ENCODE results near the gene NCR3LG1.

The NCR3LG1 gene

DNA sequence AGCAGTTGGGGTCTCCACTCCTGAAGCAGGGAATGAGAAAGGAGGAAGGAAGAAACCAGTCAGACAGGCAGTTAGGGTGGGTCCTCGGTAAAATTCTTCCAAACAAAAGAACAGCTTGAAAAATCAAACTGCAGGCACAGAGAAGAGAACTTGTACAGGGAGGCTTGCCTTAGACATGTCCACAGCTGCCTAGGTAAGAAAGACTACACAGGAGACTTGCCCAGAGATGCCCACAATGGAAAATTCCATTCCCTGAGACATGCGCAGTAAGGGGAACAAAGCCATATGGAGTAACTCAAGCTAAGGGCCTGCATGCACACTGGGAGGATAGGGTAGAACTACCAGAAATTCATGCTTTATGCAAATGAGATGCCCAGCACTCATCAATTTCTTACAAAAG lies 27.1 kb downstream of the NCR3LG1 start:
- TF ChIP-seq, protein P1, sequence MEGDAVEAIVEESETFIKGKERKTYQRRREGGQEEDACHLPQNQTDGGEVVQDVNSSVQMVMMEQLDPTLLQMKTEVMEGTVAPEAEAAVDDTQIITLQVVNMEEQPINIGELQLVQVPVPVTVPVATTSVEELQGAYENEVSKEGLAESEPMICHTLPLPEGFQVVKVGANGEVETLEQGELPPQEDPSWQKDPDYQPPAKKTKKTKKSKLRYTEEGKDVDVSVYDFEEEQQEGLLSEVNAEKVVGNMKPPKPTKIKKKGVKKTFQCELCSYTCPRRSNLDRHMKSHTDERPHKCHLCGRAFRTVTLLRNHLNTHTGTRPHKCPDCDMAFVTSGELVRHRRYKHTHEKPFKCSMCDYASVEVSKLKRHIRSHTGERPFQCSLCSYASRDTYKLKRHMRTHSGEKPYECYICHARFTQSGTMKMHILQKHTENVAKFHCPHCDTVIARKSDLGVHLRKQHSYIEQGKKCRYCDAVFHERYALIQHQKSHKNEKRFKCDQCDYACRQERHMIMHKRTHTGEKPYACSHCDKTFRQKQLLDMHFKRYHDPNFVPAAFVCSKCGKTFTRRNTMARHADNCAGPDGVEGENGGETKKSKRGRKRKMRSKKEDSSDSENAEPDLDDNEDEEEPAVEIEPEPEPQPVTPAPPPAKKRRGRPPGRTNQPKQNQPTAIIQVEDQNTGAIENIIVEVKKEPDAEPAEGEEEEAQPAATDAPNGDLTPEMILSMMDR (IDR thresholded peaks at IDR 0.05; ENCODE audit: insufficient read depth, low read length, missing control alignments), result no peak
- H3K4me3 ChIP-seq (ENCODE audit: low read depth, low read length), result no peak overlapping the region
- DNase-seq (ENCODE audit: low read depth, low spot score), result no peak
- ChIA-PET CTCF (interaction anchor here (1.5 to 2.1 kb wide), 3 partner anchors 11 to 24 kb away, joined by 4 to 9 read pairs (median 8); partner anchors contain the start of gene KCNJ11), POLR2A (no interaction called here)

DNA sequence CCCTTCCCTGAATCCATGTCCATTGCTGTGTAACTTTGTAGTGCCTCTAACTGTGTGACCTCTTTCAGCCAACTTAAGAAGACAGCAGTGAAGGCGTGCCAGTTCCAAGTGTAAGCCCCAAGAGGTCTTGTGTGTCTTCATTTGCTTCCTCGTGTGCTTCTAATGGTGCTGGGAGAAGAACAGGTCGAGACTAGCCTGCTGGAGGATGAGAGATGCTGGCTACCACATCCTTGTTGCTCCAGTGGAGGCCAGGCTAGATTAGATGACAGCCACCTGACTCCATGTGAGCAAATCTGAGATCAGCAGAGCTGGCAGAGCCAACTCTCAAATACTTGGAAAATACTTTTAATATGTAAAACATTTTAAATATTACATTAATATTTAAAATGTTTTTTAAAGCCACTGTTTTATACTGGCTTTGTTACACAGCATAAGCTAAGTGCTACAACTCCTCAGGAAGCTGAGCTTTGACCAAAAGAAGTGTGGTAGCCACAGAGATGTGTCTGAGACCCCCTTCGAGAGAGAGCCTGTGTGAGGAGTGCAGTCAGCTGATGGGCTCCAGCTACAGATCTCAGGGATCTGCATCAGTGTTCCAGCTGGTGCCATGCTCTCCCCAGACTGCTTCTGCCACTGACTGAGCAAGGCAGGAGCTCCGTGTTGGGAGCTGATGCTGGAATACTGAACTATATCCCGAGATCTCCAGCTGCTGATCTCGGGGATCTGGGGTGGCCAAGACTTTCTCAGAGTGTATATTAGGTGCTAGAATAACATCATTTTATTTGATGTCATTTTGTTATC lies 28.0 kb downstream of the NCR3LG1 start:
- ChIA-PET CTCF (interaction anchor here (0.8 to 6.2 kb wide), 4 partner anchors 13 to 126 kb away, joined by 3 to 116 read pairs (median 26); no protein-coding TSS in a partner anchor), POLR2A (no interaction called here)
- TF ChIP-seq, protein P1 (IDR thresholded peaks at IDR 0.05; ENCODE audit: insufficient read depth, low read length, missing control alignments), result no peak
- H3K4me3 ChIP-seq (ENCODE audit: low read depth, low read length), result no peak overlapping the region
- DNase-seq (ENCODE audit: low read depth, low spot score), result no peak

DNA sequence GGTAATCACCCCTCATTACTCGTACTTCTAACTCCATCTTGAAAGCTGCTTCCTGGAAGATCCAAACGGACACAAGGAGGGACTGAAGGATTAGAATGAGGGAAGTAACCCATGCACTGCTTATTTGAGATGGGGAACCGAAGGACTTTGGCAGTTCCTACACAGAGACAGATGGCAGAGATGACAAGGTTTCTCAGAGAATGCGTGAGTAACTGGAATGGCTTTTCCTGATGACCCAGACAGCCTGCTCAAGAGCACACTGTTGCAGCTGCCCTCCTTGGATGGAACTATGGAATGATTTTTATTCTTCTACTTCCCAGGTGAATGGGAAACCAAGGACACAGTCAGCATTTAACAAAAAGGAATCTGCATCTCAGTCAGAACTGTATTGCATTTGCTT lies 29.6 kb downstream of the NCR3LG1 start:
- TF ChIP-seq, protein P1 (IDR thresholded peaks at IDR 0.05; ENCODE audit: insufficient read depth, low read length, missing control alignments), result no peak
- ChIA-PET CTCF (interaction anchor here (1.0 to 7.3 kb wide), 4 partner anchors 27 to 151 kb away, joined by 4 to 116 read pairs (median 56); no protein-coding TSS in a partner anchor), POLR2A (no interaction called here)
- no peak overlapping the region for H3K4me3 ChIP-seq (ENCODE audit: low read depth, low read length)
- no peak for DNase-seq (ENCODE audit: low read depth, low spot score)

DNA sequence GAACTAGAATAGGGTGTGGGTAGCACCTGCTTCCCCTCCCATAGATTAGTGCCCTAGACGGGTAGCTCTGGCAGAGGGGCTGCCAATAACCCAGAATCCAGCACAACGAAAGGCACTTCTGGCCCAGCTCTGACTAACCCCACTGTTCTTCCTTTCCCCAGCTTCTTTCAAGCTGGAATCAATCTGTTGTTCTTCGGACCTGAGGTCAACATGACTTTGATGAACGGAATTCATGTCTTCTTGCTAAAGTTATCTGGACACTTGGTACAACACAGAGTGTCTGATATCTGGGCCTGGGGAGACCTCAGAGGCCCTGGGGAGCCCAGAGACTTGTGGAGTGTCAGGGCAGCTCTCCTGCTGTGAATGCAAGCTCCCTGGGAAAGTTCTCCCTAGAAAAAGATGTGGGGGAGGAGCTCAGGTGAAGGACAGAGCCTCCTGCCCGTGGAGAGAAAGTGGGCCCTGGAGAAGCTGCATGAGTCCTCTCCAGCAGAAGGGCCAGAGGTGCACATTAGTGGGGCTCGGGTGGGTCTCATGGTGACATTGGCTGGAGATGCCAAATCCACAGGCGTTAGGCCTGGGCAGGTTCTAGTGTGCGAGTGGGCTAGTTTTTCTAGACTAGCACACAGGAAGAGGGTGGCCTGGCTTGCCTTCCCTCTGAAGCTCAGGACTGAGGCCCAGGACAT lies 30.6 kb downstream of the NCR3LG1 start:
- POLR2A ChIA-PET, result no interaction called here
- CTCF ChIA-PET, result interaction anchor here (0.8 to 7.3 kb wide), 13 partner anchors 11 to 591 kb away, joined by 3 to 116 read pairs (median 9); no protein-coding TSS in a partner anchor
- no peak overlapping the region for H3K4me3 ChIP-seq (ENCODE audit: low read depth, low read length)
- TF ChIP-seq, protein P1 (IDR thresholded peaks at IDR 0.05; ENCODE audit: insufficient read depth, low read length, missing control alignments), result no peak
- no peak for DNase-seq (ENCODE audit: low read depth, low spot score)

DNA sequence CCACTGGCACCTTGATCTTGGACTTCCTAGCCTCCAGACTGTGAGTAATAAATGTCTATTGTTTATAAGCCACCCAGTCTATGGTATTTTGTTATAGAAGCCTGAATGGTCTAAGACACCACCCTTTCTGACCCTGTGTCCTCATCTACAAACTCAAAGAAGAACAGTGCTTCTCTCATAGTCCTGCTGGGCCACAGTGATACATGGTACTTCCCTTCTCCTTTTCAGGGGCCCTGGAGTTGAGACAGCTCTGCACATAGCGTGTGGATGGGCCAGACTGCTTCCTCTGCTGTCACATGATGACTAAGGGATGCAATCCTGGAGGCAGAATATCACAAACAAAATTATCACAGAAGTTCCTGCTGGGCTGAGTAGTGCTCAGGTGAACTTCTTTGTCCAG lies 31.9 kb downstream of the NCR3LG1 start:
- H3K4me3 ChIP-seq (ENCODE audit: low read depth, low read length), result no peak overlapping the region
- ChIA-PET CTCF (interaction anchor here (0.7 to 7.3 kb wide), 39 partner anchors 8 to 564 kb away, joined by 3 to 116 read pairs (median 4); no protein-coding TSS in a partner anchor), POLR2A (no interaction called here)
- TF ChIP-seq, protein P1 (IDR thresholded peaks at IDR 0.05; ENCODE audit: insufficient read depth, low read length, missing control alignments), result no peak
- DNase-seq (ENCODE audit: low read depth, low spot score), result no peak

DNA sequence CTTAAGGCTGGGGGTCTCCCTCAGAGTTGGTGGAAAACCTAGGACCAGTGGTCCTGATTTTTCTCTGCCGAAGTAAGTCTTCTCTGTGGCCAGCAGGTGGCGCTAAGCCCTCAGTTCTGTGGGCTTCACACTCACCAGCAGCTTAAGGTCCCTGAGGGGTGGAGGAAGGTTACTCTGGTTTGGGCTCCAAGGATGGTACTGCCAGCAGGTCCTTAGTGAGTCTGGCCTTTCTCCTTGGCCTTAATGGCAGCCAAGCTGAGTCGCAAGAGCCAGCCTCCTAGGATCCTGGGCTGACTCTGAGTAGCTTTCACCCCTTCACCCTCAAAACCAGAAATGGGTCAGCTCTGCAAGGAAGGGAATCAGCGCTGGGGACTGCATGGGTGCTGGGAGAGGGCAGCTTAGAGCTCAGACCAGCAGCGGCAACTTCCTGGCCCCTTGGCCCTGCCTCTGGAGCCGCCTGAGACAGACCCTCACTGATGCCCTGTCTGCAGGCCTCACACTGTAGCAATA lies 32.5 kb downstream of the NCR3LG1 start:
- ChIA-PET POLR2A (no interaction called here), CTCF (interaction anchor here (0.9 to 7.3 kb wide), 43 partner anchors 7 to 564 kb away, joined by 3 to 116 read pairs (median 4); no protein-coding TSS in a partner anchor)
- TF ChIP-seq, protein P1 (IDR thresholded peaks at IDR 0.05; ENCODE audit: insufficient read depth, low read length, missing control alignments), result peak; percentile 87
- H3K4me3 ChIP-seq (ENCODE audit: low read depth, low read length), result no peak overlapping the region
- peak; percentile 26 for DNase-seq (ENCODE audit: low read depth, low spot score)
